PC-9 (cell line): ENCODE results near the gene NEIL1.

ENCODE experiments used
- EZH2 ChIP-seq: fragments of 200-600 bp; sonication (generic); IDR thresholded peaks from 2 replicates; pipeline ENCODE4 v1.8.0; 2017; ENCODE audit warnings: antibody characterized with exemption, low read depth
- TF ChIP-seq, protein P1 (sequence below): fragments of 200-600 bp; sonication (generic); conservative IDR thresholded peaks from 2 replicates; pipeline ENCODE4 v1.6.1; 2017; ENCODE audit warnings: mixed run types, antibody characterized with exemption, mild to moderate bottlenecking, moderate library complexity

DNA sequence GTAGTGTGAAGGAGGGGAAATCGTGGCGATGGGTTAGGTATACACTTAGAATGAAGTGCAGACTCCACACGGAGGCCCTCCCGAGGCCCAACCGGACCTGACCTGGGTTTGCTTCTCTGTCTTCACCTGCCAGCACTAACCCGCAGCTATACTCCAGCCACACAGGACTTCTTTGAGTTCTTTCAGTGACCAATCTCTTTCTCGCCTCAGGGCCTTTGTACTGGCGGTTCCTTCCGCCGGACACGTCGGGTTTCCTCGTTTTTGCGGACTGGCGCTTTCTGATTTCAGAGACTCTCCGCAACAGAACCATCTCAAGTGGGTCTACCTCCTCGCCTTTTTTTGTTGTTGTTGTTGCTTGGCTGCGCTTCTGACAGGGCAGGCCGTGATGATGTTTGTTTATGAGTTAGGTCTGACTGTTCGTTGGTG is at the start of gene NEIL1:
- TF ChIP-seq, protein P1, sequence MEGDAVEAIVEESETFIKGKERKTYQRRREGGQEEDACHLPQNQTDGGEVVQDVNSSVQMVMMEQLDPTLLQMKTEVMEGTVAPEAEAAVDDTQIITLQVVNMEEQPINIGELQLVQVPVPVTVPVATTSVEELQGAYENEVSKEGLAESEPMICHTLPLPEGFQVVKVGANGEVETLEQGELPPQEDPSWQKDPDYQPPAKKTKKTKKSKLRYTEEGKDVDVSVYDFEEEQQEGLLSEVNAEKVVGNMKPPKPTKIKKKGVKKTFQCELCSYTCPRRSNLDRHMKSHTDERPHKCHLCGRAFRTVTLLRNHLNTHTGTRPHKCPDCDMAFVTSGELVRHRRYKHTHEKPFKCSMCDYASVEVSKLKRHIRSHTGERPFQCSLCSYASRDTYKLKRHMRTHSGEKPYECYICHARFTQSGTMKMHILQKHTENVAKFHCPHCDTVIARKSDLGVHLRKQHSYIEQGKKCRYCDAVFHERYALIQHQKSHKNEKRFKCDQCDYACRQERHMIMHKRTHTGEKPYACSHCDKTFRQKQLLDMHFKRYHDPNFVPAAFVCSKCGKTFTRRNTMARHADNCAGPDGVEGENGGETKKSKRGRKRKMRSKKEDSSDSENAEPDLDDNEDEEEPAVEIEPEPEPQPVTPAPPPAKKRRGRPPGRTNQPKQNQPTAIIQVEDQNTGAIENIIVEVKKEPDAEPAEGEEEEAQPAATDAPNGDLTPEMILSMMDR = no peak
- no peak for TF ChIP-seq EZH2
